GM20431 (cell line): ENCODE data around the gene ASPDH.
"Not testable (repeated sequence)": the region's sequence is repeated elsewhere in the genome, so short reads cannot be mapped to it uniquely, and the experiment has no call there.

Experiments
- in situ Hi-C: fragments of 300-500 bp; cut with MseI, MboI; formaldehyde crosslinking; loops from one replicate; pipeline ENCODE4 v1.15.0; 2020; ENCODE audit warnings: low sequenced_read_pairs; ENCODE audit not compliant: unreplicated experiment

The ASPDH gene

DNA sequence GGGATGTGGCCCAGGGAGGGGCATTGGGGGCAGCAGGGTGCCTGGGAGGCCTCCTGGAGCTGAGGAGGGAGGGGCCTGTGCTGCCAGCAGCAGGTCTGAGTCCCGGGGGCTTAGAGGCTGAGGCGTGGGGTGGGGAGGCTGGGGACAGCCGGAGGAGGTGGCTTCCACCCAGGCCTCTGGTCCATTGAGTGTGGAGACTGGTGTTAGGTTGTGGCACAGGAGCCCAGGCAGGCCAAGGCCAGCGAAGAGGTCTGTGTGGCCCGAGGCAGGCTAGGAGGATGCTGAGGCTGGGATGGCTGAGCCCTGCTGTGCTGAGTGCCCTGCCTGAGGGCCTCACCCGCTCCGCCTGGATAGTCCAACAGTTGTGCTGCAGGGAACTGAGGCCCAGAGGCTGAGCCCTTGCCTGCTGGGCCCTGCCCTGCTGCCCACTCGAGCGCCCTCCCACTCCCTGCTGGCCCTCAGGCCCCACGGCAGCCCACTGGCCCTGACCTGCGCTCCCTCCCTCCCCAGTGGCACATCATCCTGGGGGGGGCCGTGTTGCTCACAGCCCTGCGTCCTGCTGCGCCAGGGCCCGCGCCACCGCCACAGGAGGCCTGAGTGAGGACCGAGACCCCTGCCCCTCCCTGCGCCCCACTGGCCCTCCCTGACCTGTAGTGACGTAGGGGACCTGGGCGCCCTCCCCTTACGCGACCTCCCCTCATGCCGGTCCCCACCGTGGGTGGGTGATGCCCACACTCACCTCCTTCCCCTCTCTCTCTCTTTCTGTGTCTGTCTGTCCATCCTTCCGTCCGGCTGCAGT is 32.2 kb downstream of the ASPDH start:
- in situ Hi-C loops = no loop called here

DNA sequence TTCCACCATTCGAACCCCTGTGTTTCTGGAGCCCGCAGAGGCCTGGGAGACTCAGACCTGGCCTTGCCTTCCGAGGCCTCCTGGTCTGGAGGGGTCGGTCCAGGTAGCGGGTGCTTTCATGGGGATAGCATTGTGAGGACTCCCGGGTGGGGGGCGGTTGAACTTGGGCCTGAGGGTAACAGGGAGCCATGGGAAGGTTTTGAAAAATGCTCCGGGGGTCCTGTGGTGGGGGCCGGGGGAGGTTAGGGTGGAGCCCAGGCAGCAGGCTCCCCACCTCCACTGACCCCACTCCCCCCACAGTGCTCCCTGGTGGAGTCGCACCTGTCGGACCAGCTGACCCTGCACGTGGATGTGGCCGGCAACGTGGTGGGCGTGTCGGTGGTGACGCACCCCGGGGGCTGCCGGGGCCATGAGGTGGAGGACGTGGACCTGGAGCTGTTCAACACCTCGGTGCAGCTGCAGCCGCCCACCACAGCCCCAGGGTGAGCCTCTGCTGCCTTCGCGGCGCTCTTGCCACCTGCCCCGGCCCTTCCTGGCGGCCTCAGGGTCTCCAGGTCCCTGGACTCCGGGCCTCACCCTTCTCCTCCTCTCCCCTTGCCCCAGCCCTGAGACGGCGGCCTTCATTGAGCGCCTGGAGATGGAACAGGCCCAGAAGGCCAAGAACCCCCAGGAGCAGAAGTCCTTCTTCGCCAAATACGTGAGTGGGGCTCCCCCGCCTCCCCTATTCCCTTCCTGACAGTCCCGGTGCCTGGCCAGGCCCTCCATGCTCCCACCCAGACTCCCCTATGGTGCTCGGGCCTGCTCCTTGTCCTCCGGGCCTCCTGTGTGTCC is 33.2 kb downstream of the ASPDH start:
- in situ Hi-C loops = no loop called here

DNA sequence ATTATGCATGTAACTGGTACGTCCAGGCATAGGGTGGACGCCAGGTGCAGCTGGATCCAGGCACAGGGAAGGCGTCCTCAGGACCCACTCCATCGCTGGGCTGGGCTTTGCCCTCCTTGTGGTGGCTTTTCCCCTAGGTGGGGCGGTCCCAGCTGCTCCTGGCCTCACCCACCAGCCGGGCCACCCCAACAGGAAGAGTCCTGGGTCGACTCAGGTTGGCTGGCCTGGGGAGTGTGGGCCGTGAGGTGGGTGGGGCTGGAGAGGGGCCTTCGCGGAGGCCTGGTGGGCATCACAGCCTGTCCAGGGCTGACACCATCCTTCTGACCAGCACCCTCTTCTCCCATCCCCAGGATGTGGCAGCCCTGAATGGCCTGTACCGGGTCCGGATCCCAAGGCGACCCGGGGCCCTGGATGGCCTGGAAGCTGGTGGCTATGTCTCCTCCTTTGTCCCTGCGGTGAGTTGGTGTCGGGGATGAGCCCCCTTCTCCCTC is 33.9 kb downstream of the ASPDH start:
- in situ Hi-C loops = no loop called here

DNA sequence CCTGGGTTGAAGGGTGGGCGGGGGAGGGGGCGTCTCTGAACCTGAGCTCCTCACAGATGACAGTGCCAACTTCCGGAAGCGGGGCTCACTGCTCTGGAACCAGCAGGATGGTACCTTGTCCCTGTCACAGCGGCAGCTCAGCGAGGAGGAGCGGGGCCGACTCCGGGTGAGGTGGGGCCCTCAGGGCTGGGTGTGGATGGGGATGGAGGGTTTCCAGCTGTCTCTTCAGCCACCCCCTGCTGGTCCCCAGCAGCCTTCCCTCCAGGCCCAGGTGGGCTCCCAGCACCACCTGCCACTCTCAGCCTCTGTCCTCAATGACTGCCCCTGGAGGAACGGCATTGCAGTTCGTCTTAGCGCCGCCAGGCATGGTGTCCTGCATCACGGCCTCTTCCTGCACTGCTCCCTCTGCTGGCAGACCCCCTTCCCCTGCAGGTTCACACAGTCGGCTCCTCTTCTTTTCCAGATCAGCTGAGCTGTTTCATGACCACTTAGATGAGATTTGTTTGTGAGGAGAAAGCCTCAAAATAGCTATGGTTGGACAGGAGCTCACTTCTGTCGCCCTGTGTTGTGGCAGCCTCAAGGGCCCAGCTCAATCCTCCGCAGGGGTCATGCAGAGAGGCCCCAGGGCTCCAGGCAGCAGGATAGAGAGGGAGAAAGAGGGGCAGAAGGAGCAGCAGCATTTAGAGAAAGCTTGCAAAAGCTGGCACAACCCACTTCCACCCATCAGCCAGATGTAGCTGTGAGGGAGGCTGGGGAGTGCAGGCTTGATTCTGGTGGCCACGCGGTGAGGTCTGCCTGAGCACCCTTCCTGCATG is 34.6 kb downstream of the ASPDH start:
- in situ Hi-C loops = no loop called here

DNA sequence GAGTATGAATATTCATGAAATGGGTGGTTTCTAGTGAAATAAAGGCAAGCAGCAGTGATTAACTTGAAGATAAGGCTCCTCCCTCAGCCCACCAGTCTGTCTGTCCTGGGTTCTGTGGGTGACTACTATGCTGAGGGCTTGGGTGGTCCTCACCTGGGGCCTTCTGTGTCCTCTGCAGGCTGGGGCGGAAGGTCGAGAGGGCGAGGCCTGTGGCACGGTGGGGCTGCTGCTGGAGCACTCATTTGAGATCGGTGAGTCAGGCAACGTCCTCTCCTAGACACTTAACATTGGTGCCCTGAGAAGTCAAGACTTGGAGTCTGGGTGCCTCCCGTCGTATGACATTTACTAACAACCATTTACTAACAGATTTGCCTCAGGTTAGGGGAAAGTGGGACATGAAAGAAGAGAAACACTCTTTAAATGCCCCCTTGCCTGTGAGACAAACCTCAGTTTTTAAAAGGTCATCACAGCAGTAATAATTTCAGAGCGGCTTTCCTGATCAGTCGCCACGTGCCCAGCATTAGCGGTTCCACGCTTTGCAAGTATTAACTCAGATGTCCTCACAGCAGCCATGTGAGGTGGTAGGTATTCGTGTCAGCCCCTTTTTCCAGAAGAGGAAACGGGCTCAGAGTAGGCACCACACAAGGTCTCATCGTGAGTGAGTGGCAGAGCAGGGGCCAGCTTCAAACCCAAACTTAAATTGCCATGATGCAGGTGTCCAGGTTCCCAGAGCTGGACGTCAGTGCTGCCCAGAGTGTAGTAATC is 35.8 kb downstream of the ASPDH start:
- in situ Hi-C loops = no loop called here

DNA sequence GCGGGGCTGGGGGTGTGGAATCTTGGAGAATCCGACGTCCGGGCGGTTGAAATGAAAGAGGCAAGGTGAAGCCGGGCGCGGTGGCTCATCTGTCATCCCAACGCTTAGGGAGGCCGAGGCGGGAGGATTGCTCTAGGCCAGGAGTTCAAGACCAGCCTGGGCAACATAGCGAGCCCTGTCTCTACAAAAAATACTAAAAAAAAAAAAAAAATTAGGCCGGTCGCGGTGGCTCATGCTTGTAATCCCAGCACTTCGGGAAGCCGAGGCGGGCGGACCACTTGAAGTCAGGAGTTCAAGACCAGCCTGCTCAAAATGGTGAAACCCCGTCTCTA is 36.8 kb downstream of the ASPDH start:
- in situ Hi-C loops = no loop called here

DNA sequence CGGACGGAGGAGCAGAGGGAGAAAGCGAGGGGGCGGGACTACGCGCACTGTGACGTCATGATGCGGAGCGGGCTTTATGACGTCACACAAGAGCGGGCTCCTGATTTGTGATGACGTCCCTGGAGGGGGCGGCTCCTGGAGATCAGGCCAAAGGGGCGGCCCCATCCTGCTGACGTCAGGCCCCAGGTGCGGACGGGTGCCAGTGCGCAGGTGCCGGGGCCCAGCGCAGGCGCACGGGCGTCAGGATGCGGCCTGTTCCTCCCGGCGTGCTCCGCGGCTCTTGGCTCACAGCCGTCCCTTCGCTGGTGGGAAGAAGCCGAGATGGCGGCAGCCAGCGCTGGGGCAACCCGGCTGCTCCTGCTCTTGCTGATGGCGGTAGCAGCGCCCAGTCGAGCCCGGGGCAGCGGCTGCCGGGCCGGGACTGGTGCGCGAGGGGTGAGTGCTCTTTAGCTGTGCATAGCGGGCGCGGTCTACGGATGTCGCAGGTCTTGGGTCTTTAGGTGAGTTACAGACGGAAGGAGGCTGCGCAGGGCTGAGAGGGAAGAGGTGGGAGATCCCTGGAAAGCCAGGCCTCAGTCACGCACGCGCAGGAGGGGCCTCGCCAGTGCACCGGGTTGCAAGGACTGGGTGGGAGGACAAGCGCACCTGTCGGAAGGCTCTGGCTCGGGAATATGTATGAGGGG is 37.3 kb downstream of the ASPDH start, which contains the start of the genes EMC10 and GARIN5A:
Gene EMC10 (plus strand): TSS at position 284 of the 683 bp plus-strand sequence. CDS start 38 bp downstream, at position 322.
Gene GARIN5A (minus strand): TSS at position 625 of the 683 bp plus-strand sequence. CDS start 460 bp downstream, at position 165.
- in situ Hi-C loops = no loop called here

DNA sequence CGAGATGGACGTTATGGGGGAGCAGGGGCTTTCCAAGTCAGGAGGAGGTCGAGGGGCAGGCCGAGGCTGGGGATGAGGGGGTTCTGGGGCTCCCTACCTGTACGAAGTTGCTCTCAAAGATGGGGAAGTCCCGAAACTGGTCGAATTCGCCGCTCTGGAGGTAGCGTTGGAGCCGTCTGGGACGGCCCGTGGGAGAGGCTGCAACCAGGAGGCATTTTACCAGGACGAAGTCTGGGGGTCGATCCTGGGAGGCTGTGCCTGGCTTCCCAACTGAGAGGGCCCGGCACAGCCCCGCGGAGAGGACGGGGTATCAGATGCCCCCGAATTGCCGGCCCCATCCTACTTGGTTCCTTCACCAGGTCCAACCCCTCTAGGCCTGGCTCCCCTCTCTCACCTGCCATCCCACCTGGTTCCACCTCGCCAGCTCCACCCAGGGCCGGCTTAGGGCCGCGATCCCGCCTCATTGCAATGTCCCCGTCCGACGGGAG is 37.9 kb downstream of the ASPDH start:
- in situ Hi-C loops = no loop called here

DNA sequence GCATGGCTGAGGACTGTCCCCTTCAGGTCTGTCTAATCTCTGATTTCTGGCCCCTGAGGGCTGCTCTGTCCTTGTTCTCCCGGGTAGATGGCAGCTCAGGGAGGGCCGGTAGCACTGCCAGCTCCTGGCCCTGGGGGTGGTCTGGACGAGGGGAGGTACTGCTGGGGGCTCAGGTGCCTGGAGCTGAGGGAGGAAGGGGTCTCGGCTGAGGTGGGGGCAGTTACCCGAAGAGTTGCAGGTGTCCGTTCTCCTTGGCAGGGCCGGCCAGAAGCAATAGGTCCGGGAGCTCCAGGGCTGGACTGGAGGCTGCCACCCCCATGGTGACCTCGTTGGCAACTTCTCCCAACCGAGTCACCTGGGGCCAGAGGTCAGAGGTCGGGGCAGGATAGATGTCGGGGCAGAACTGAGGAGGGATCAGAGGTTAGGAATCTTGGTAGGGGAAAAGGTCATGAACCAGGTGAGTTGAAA is 38.6 kb downstream of the ASPDH start:
- in situ Hi-C loops = no loop called here

DNA sequence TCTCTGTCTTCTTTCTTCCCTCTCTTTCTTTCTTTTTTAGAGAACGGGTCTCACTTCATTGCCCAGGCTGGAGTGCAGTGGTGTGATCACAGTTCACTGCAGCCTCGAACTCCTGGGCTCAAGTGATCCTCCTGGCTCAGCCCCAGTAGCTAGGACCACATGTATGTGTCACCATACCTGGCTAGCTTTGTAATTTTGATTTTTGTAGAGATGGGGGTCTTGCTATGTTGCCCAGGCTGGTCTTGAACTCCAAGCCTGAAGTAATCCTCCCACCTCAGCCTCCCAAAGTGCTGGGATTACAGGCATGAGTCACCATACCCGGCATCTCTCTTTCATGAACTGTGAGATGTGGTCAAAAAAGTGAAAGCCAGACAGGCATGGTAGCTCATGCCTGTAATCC is 40.4 kb downstream of the ASPDH start:
- in situ Hi-C loops = not testable (repeated sequence)

DNA sequence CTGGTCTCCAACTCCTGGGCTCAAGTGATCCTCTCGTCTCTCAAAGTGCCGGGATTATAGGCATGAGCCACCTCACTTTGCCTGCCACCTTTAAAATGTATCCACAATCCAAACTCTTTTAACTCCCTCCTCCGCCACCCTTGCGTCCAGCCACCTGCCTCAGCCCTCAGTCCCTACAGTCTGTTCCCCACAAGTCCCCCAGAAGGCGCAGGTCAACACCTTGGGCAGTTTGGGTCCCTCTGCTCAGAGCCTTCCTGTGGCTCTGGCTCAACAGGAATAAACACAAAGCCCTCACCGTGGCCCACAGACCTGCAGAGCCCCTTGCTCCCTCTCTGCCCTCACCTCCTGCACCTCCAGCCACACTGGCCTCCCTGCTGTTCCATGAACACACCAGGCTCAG is 44.9 kb downstream of the ASPDH start:
- in situ Hi-C loops = loop anchor here (10.0 kb wide), 1 partner anchor 94 kb away; the partner anchor contains the start of gene NR1H2

DNA sequence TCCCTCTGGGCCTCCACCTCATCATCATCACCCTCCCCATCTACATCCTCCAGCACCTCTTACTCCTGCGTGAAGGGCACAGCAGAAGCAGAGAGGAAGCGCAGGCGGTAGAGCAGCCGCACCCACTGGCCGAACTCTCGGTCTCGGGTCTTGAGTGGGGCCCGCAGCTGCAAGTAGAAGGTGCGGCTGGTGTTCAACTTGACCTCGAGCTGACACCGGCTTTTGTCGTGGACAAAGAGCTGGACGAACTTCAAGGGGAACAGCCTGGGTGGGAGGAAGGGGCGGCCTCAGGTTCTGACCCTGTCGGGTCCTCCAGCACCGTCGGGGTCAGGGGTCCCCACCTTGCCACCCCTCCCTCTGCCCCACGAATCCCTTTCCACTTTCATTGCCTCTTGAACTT is 46.1 kb downstream of the ASPDH start:
- in situ Hi-C loops = loop anchor here (10.0 kb wide), 1 partner anchor 93 kb away; the partner anchor contains the start of gene NR1H2

DNA sequence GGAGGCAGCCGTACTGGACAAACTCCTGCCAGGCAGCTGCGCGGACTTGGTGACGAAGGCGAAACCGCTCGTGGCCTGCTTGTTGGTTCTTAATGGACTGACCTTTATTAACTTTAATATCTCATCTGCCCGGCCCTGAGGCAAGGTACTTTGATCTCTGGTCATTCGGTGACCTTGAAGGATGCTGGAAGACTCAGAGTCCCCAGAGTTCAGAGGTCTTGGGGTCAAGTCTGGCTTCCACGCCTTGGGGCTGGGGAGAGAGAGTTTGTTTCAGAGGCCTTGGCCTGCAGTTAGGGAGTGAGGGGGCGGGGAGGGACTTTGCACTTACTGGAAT is 47.0 kb downstream of the ASPDH start:
- in situ Hi-C loops = loop anchor here (10.0 kb wide), 1 partner anchor 92 kb away; the partner anchor contains the start of gene NR1H2

DNA sequence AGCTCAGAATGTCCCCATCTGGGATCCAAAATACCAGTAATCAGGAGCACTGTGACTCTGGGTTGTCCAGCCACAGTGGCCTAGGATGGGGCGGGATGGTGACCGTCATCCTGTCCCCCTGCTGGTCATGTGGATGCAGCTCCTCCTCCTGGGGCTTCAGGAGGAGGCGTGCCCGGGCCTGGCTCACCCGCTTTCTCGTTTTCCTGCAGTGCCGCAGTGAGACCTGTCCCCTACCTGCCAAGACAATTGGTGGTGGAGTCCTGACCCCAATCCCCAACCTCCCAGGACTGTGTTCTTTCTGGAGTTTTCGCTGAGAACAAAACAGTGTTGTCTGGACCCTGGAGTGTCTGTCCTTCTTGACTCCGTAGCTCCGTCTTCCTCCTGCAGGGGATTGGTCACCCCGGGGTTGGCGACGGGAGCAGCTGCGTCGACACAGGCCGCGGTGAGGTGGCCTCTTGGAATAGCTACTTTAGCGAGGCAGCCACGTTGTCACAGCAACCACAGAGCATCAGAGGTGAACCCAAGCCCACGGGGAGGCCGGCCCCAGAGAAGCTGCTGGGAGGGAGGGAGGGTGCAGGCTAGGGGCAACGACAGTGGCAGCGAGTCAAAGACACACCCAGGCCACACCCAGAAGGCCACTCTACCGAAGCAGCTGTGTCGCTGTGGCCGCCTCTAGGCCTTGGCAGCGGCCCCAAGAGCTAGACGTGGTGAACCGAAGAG is 47.6 kb downstream of the ASPDH start:
- in situ Hi-C loops = loop anchor here (10.0 kb wide), 1 partner anchor 91 kb away; the partner anchor contains the start of gene NR1H2

DNA sequence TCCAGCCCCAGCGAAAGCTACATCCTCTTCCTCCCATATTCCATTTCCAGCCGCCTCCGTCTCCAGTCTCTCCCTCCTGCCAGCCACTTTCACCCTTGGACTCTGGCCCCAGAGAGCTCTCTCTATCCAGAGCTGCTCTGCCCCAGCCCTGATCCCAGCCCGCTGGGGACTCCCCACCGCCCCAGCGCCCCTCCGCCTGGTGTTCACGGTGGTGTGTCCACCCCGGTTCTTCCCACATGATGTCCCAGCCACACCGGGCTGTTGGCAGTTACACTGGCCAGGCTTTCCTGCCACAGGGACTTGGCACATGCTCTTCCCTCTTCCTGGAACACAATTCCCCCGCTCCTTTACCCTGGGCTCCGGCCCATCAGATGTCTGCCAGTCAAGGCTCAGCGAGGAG is 48.7 kb downstream of the ASPDH start:
- in situ Hi-C loops = loop anchor here (10.0 kb wide), 1 partner anchor 90 kb away; the partner anchor contains the start of gene NR1H2

DNA sequence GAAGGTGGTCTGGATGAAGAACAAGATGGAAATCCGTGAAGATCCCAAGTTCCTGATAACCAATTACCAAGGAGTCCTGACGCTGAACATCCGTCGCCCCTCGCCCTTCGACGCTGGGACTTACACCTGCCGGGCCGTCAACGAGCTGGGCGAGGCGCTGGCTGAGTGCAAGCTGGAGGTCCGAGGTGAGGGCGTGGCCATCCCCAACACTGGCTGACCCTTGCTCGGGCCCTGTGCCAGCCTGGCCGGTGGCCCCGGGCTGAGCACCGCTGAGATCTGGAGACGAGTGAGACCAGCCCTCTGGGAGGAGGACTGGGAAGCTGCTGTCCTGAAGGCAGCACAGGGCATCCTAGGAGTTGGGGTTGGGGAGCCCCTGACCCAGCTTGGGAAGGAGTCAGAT is 49.4 kb downstream of the ASPDH start:
- in situ Hi-C loops = loop anchor here (10.0 kb wide), 1 partner anchor 90 kb away; the partner anchor contains the start of gene NR1H2

DNA sequence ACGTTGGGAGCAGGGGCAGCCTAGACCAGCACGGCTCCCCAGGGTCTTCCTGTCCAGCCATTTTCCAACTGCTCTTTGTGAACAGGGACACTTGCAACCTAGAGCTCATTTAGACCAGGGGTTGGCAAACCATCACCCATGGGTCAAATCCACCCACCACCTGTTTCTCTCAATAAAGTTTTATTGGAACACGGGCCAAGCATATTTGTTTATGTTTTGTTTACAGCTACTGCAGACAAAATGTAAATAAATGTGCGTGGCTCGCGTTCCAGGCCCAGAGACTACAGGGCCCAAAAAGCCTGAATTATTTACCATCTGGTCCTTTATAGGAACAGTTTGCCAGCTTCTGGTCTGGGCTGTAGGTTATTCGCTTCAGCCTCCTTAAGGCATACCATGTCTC is 50.7 kb downstream of the ASPDH start:
- in situ Hi-C loops = loop anchor here (10.0 kb wide), 1 partner anchor 88 kb away; the partner anchor contains the start of gene NR1H2
